ENCODE results near the gene ZNF211. TPM values are rescaled to one million over a fixed set of nuclear protein-coding genes. Genes with fewer than 3 reads are reported as not detected.
A peak's percentile ranks its signal among the peaks of the same experiment; 100 is the strongest.

The ZNF211 gene
- total and polyA plus RNA-seq, 2 donors (not counting 3 experiments of a cell fraction or from before 2014, with no cell fraction given): 4.7 to 9.4 TPM

GRCh38 chr19:57599377-57599760 lies 33.6 kb upstream of the ZNF211 start:
- TF ChIP-seq MAX (IDR thresholded peaks at IDR 0.05; ENCODE audit: insufficient read depth, insufficient read length): no peak
- no peak for TF ChIP-seq GATA2 (IDR thresholded peaks at IDR 0.05; ENCODE audit: insufficient read depth, insufficient read length, low read depth, low read length)
- TF ChIP-seq MYC (IDR thresholded peaks at IDR 0.05; ENCODE audit: low read depth, low read length): no peak
- TF ChIP-seq FOS (IDR thresholded peaks at IDR 0.05; ENCODE audit: borderline replicate concordance, insufficient read depth, low read length): no peak
- no peak for TF ChIP-seq JUN (IDR thresholded peaks at IDR 0.05; ENCODE audit: borderline replicate concordance, insufficient read depth, insufficient read length, low read depth)
- no peak for TF ChIP-seq CTCF (IDR thresholded peaks at IDR 0.05; ENCODE audit: extremely low read depth in 1 of 2, insufficient read depth in 1 of 2, low read depth in 1 of 2, low read length in 2 of 2)
- ChIA-PET POLR2A (no interaction called here), CTCF (no interaction called here)
- Histone ChIP-seq H3K9me3 (replicated peaks; ENCODE audit: control insufficient read depth, insufficient read depth, low read length) (no peaks in the 10 kb centered on the region), H2AFZ (ENCODE audit: low read depth, low read length) (peak overlapping the region; percentile 96), H3K27ac (ENCODE audit: insufficient read depth, low read depth, low read length) (no peak overlapping the region), H3K4me1 (ENCODE audit: control insufficient read depth, extremely low read depth, insufficient read depth, low read length) (peaks cover 2% of the 10 kb centered on the region), H3K27me3 (ENCODE audit: control insufficient read depth in 2 of 2, insufficient read depth in 2 of 2, low read length in 2 of 2) (no peaks in the 10 kb centered on the region), H4K20me1 (replicated peaks; ENCODE audit: control insufficient read depth, extremely low read depth, insufficient read depth, low read length) (no peaks in the 10 kb centered on the region), H3K4me3 (replicated peaks in 1 of 3; ENCODE audit: insufficient read depth in 1 of 3, low read depth in 1 of 3, low read length in 3 of 3) (peak overlapping the region in 2 of 3 experiments; percentile 61 to 76), H3K4me2 (ENCODE audit: insufficient read depth, low read length) (peak overlapping the region; percentile 33), H3K9me1 (replicated peaks; ENCODE audit: control insufficient read depth, extremely low read depth, insufficient read depth, low read length) (no peaks in the 10 kb centered on the region), H3K79me2 (ENCODE audit: control insufficient read depth, insufficient read depth, low read length) (no peaks in the 10 kb centered on the region), H3K36me3 (ENCODE audit: control insufficient read depth in 2 of 2, extremely low read depth in 1 of 2, insufficient read depth in 2 of 2, low read length in 2 of 2) (no peaks in the 10 kb centered on the region), H3K9ac (replicated peaks; ENCODE audit: extremely low read depth, insufficient read depth, low read length) (no peak overlapping the region)
- dilution Hi-C loops (cut with MboI; ENCODE audit: extremely low pct_ligation_motif_present, low sequenced_read_pairs) (no loop called here), intact Hi-C loops (cut with micrococcal nuclease) (loop anchor here (1.0 kb wide), 3 partner anchors 15 to 34 kb away; partner anchors contain the start of genes ZNF134 and ZNF211)
- no TSS peak for BruUV-seq (replicated peaks)
- DNase-seq (ENCODE audit: low read depth, low spot score): no peak
- no peak for FAIRE-seq

Data from endothelial cell of umbilical vein (primary cell).